22Rv1 (cell line): ENCODE measurements around the gene RPL27.

Experiments
- H3K27ac ChIP-seq: fragments of 450-650 bp; 2 replicates; pipeline ENCODE4 v1.5.1; 2017
- CTCF ChIP-seq: fragments of 450-650 bp; IDR thresholded peaks from 2 replicates; pipeline ENCODE4 v1.5.1; 2017; ENCODE audit warnings: mild to moderate bottlenecking
- ZFX ChIP-seq: fragments of 450-650 bp; IDR thresholded peaks from 2 replicates; pipeline ENCODE4 v1.6.1; 2017; ENCODE audit warnings: antibody characterized with exemption, borderline replicate concordance

RPL27 gene

GRCh38 chr17:43003542-43004172, 5.4 kb downstream of the RPL27 start:
- H3K27ac ChIP-seq: peak overlapping the region; percentile 75
- 0 out of 2 replicates have a peak, but pooled peaks have one; percentile 8 for TF ChIP-seq CTCF
- no peak for TF ChIP-seq ZFX

GRCh38 chr17:43006639-43007551, 8.7 kb downstream of the RPL27 start, which contains the start of gene IFI35:
Gene IFI35, plus strand, starts transcription at chr17:43006784. Its CDS starts 164 bp downstream, at chr17:43006948.
- peak within 1 kb of the TSS; percentile 75 for H3K27ac ChIP-seq
- TF ChIP-seq ZFX (no peak), CTCF (peak; percentile 60)

GRCh38 chr17:43010667-43011308, 12.6 kb downstream of the RPL27 start:
- TF ChIP-seq ZFX: no peak
- TF ChIP-seq CTCF: no peak
- peak overlapping the region; percentile 36; the same call in 1 of the 2 replicates for H3K27ac ChIP-seq

GRCh38 chr17:43011728-43012472, 13.7 kb downstream of the RPL27 start:
- TF ChIP-seq CTCF (no peak), ZFX (no peak)
- H3K27ac ChIP-seq: no peak overlapping the region

- H3K27ac ChIP-seq: no peak overlapping the region
- TF ChIP-seq ZFX: no peak
- no peak for TF ChIP-seq CTCF
These were observed 15.1 kb downstream of the RPL27 start for GRCh38 chr17:43013296-43013695.

GRCh38 chr17:43014020-43014648, 15.9 kb downstream of the RPL27 start:
- TF ChIP-seq CTCF: no peak
- no peak overlapping the region for H3K27ac ChIP-seq
